DMS53 treated with DMSO at 0.1 percent for 48 hours (cell line): ENCODE measurements around the gene BCAS4.
"Not testable (repeated sequence)": the region's sequence is repeated elsewhere in the genome, so short reads cannot be mapped to it uniquely, and the experiment has no call there.

Source experiments
- DNase-seq: peaks from one replicate; lab custom pipeline; 2025; ENCODE audit not compliant: unreplicated experiment; lab: John Stamatoyannopoulos, UW

BCAS4 gene

GRCh38 chr20:50798650-50799049, 3.8 kb downstream of the BCAS4 start:
- DNase-seq: no peak

- no peak for DNase-seq
Observed at GRCh38 chr20:50799176-50799889, 4.5 kb downstream of the BCAS4 start.

GRCh38 chr20:50799890-50800550, 5.2 kb downstream of the BCAS4 start:
- no peak for DNase-seq

DNA sequence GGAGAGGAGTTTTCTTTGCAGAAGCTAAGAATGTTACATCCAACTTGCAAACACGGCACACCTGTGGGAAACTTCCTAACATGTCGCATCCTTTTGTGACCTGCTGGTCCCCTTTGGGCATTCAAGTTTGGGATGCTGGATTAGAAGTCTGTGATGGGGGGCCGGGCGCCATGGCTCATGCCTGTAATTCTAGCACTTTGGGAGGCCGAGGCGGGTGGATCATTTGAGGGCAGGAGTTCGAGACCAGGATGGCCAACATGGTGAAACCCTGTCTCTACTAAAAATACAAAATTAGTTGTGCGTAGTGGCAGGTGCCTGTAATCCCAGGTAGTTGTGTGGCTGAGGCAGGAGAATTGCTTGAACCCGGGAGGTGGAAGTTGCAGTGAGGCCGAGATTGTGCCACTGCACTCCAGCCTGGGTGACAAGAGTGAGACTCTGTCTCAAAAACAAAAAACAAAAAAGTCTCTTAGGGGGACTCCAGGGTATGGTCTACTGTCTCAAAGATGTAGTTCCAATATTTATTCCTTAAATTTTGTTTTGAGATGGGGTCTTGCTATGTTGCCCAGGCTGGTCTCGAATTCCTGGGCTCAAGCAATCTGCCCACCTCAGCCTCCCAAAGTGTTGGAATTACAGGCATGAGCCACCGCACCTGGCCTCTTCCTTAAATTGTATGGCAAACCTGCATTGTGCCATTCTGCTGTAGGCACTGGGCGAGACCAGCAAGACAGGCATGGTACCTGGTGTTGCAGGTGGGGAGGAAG, 6.3 kb downstream of the BCAS4 start:
- DNase-seq: not testable (repeated sequence)

- DNase-seq: no peak
Observed at GRCh38 chr20:50801747-50802125, 6.9 kb downstream of the BCAS4 start.

- DNase-seq: no peak
Observed at GRCh38 chr20:50802289-50802688, 7.4 kb downstream of the BCAS4 start.

- DNase-seq: no peak
Observed at GRCh38 chr20:50804437-50805348, 9.8 kb downstream of the BCAS4 start.

DNA sequence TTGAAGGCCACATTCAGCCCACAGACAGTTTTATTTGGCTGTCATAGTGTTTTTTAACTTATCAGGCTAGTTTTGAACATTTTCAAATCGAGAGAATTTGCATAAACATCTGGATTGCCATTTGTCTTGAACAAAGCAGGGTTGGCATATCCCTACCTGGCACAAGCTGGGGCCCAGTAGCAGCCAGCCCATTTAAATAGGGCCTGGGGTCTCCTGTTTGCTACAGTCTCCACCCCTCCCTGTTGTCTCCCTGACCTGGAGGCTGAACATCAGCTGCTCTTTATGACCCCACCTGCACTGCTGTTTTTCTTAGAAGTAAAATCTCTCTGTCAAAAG, 10.5 kb downstream of the BCAS4 start:
- DNase-seq: no peak

DNA sequence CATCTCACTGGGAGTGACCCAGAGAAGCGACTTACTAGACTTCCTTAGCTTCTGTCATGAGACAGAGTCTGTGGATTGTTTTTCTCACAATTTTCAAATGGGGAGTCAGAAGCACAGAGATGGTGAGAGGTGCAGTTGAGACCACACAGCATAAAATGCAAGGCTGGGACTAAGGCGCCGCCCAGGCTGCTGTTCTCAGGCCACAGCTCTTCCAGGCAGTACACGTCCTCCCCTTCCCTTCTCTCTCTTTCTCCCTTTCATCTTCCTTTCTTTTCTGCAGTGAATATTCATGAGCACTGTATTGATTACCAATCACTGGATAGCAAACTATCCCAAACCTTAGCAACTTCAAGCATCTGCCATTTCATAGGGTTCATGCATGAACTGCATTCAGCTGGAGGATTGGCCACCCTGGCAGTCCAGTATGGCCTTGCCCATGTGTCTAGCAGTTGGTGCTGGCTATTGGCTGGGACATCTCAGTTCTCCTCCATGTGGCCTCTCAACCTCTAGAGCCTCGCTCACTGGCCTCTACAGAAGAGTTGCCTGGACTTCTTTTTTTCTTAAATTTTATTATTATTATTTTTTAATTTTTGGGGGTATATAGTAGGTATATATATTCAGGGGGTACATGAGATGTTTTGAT, 11.4 kb downstream of the BCAS4 start:
- no peak for DNase-seq

GRCh38 chr20:50810063-50810462, 15.2 kb downstream of the BCAS4 start:
- DNase-seq: no peak

- DNase-seq: no peak
Observed at GRCh38 chr20:50810842-50811241, 16.0 kb downstream of the BCAS4 start.

- DNase-seq: no peak
Observed at GRCh38 chr20:50813101-50813643, 18.3 kb downstream of the BCAS4 start.

DNA sequence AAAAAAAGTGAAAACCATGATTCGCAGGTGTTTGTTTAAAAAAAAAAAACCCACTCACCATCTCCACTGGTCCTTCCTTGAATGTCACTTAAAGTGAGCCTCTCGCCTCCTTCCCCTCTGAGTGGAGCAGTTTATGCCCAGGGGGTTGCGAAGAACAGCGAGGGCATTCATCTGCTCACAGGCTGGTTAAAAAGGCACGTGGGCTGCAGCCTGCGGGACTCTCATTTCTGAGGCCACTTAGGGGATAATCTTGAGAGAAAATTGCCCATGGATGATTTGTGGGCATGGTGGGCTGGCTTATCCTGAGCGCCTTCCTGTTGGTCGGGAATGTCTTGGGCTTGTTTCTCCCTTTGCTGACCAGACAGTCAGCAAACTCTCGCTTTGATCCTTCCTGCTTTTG, 18.9 kb downstream of the BCAS4 start:
- DNase-seq: no peak

DNA sequence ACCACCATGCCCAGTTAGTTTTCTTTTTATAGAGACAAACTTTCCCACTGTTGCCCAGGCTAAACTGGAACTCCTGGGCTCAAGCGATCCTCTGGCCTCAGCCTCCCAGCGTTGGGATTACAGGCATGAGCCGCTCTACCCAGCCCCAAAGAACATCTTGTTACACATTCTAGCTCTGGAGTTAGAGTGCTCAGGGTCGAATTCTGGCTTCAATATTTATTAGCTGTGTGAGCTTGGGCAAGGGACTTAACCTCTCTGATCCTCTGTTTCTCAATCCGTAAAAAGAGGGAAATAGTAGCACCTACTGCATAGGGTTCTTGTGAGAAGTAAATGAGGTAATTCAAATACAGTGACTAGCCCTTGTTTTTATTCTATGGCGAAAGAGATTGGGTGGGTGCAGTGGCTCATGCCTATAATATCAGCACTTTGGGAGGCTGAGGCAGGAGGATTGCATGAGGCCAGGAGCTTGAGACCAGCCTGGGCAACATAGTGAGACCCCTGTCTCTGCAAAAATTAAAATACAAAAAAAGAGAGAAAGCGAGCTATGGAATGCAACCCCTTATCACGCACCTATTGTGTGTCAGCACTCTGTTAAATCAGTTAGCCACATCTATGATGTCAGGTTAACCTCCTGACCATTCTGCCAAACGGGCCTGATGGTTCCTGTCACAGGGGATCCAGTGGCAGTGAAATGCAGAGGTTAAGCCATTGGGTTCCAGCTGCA, 19.7 kb downstream of the BCAS4 start:
- no peak for DNase-seq

GRCh38 chr20:50815162-50815989, 20.5 kb downstream of the BCAS4 start:
- DNase-seq: no peak

- DNase-seq: no peak
Observed at GRCh38 chr20:50817776-50818172, 22.9 kb downstream of the BCAS4 start.

- no peak for DNase-seq
Observed at GRCh38 chr20:50819349-50819748, 24.5 kb downstream of the BCAS4 start.

DNA sequence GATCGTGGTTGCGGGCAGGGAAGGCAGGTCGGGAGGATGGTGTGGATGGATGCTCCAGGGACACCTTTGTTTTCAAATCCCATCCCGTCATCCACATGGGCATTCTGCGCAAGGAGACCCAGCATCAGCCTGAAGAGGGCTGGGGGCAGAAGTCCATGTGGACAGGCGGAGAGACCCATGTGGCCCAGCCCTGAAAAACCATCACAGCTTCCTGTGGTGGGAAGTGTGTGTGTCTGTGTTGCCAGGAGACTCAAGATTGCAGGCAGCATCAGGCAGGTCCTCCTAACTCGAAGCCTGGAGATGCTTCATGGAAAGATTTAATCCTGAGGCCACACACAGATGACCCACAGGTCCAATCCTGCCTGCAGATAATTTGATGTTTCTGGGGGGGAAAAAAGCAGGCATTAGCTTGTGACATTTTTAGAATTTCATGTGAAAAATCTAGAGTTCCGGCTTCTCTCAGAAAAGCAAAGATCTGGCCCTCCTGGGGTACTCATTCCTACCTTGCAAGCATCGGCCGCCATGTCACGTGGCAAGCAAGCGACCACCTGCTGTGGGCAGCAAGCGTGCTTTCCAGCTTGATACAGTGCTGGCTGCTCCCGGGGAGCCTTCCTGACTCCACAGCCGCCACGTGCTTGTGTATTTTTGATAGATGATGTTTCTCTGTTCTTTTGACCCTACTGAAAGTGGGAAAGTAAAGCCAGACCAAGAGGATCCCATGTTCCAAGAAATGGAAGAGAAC, 25.8 kb downstream of the BCAS4 start:
- DNase-seq: no peak
